ENCODE data around the gene GSTM2.
"Not testable (repeated sequence)": the region's sequence is repeated elsewhere in the genome, so short reads cannot be mapped to it uniquely, and the experiment has no call there.

Gene GSTM2

GRCh38 chr1:109685399-109685798, 17.5 kb downstream of the GSTM2 start:
- DNase-seq = not testable (repeated sequence)

DNA sequence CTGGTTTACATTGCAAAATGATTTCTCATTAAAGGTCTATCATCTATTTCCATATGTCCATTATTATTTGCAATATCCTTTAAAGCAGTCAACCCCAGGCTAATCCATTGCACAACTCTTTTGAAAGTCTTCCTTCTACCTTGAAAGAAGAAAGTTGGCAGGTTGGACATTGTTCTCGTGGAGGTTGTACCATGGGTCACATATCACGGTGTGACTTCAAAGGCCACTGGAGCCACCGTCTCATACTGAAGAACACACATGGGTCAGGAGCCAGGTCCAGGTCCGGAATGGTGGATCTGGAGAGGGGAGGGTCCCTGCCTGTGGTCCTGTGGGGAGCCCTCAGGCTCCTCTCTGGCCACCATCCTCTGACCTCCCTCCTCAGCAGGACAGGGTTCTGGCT, 18.0 kb downstream of the GSTM2 start:
- DNase-seq = not testable (repeated sequence)

DNA sequence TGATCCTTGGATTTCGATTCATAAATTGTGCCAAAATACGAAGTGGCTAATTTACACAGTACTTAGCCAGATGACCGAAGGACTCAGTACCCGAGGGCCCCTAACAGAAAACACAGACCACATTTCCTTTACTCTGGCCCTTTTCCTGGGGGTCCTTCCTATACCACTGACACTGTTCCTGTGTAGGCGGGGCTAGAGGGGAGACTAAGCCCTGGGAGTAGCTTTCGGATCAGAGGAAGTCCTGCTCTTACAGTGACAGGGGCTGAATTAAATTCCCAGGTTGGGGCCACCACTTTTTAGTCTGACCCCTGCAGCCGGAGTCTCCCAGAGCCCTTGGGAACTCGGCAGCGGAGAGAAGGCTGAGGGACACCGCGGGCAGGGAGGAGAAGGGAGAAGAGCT, 19.3 kb downstream of the GSTM2 start:
- not testable (repeated sequence) for DNase-seq

DNA sequence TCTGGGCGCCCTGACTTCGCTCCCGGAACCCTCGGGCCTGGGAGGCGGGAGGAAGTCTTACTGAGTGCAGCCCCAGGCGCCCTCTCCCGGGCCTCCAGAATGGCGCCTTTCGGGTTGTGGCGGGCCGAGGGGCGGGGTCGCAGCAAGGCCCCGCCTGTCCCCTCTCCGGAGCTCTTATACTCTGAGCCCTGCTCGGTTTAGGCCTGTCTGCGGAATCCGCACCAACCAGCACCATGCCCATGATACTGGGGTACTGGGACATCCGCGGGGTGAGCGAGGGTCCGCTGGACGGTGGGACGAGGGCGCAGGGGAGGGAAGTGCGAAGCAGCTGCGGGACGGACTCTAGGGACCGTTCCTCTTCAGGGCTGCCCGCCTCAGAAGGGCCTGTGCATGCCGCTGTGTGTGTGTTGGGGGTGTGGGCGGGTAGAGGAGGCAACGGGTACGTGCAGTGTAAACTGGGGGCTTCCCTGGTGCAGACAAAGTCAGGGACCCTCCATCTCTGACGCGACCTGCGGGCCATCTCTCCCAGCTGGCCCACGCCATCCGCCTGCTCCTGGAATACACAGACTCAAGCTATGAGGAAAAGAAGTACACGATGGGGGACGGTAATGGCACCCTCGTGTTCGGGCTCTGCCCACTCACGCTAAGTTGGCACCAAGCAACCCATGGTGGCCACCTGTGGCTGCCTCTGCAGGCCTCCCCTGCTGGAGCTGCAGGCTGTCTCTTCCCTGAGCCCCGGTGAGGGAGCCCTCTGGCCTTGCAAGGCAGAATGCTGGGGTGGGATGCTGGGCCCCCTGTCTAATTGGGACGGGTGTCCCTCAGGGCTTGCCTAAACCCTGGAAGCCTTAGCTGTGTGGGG, 20.0 kb downstream of the GSTM2 start, which contains the start of gene GSTM1:
Gene GSTM1, plus strand, starts transcription at position 177 of the 859 bp plus-strand sequence. Its CDS starts 57 bp downstream, at position 234.
- no peak for DNase-seq

GRCh38 chr1:109689844-109690405, 22.1 kb downstream of the GSTM2 start:
- DNase-seq = no peak

- no peak for DNase-seq
Measured at GRCh38 chr1:109691759-109692158, 23.9 kb downstream of the GSTM2 start.

DNA sequence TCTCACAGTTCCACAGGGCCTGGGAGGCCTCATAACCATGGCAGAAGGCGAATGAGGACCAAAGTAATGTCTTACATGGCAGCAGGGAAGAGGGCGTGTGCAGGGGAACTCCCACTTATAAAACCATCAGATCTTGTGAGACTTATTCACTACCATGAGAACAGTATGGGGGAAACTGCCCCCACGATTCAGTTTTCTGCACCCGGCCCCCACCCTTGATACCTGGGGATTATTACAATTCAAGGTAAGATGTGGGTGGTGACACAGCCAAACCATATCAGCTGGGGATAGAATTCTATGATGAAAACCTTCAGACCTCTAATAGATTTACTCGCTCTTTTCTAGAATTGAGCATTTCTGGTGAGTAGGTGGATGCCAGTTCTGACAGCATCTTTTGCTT, 26.5 kb downstream of the GSTM2 start:
- not testable (repeated sequence) for DNase-seq

DNA sequence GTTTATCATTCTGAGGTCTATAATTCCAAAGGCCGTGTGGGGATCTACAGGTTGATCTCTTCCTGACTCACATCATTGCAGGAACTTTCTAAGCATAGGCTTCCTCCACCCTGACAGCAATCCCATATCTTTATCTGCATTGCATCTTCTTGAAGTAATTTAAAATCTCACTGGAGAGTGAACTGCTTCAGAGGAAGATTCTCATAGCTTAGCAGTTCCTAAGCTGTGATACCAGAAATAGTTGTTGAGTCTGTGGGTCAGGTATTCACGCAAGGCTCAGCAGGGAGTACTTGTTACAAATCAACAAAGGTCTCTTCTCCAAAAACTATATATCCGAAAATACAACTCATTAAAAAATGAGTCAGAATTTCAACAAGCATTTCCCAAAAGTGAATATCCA, 27.3 kb downstream of the GSTM2 start:
- DNase-seq = not testable (repeated sequence)

DNA sequence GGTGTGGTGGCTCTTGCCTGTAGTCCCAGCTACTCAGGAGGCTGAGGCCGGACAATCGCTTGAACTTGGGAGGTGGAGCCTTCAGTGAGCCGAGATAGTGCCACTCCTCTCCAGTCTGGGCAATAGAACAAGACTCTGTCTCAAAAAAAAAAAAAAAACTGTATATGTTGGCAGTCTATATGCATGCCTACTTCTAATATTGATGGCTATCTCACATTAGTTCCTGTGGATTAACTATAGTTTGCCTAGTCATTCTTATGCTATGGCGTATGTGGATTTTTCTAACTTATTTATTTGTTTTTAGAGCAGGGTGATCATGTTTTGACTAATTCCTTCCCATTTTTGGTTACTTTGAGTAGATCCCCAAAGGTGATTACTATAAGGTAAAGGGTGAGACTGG, 29.2 kb downstream of the GSTM2 start:
- no peak for DNase-seq

DNA sequence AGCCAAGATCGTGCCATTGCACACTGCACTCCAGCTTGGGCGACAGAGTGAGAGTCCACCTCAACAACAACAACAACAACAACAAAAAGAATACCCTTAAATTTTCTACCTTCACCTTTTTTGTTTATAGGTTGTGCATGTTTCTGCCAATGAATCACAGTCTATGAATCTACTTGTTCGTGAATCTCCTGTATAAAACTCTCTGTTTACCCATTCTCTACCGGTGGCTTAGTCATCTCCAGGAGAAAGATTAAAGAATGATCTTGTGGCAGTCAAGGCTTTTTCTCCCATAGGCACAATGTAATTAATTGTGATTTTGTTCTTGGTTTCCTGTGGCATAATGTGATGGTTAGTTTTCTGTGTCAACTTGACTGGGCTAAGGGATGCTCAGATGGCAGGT, 30.0 kb downstream of the GSTM2 start:
- DNase-seq = not testable (repeated sequence)

DNA sequence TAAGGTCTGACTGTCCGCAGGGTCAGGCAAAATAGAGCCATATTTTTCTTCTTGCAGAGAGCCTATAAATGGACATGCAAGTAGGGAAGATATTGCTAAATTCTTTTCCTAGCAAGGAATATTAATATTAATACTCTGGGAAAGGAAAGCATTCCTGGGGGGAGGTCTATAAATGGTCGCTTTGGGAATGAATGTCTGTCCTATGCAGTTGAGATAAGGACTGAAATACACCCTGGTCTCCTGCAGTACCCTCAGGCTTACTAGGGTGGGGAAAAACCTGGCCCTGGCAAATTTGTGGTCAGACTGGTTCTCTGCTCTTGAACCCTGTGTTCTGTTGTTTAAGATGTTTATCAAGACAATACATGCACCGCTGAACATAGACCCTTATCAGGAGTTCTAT, 35.1 kb downstream of the GSTM2 start:
- not testable (repeated sequence) for DNase-seq

GRCh38 chr1:109704173-109704572, 36.3 kb downstream of the GSTM2 start:
- DNase-seq = no peak

DNA sequence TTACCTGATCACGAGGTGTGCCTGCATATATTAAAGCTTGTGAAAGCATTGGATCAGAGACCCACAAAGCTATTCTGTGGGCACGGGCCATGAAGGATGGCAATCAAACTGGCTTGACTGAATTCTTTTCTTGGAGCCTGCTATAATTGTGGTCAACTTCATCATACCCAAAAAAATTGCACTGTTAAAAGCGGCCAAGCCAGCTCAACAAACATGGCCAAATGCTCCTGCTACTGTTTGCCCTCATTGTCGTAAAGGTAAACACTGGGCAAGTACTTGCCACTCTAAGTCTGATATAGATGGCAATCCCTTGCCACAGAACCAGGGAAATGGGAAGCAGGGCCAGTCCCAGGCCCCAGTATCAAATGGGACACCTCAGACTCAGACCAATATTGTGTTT, 37.6 kb downstream of the GSTM2 start:
- DNase-seq = no peak

GRCh38 chr1:109708949-109709348, 41.1 kb downstream of the GSTM2 start:
- DNase-seq = not testable (repeated sequence)

GRCh38 chr1:109709822-109710221, 42.0 kb downstream of the GSTM2 start:
- not testable (repeated sequence) for DNase-seq

DNA sequence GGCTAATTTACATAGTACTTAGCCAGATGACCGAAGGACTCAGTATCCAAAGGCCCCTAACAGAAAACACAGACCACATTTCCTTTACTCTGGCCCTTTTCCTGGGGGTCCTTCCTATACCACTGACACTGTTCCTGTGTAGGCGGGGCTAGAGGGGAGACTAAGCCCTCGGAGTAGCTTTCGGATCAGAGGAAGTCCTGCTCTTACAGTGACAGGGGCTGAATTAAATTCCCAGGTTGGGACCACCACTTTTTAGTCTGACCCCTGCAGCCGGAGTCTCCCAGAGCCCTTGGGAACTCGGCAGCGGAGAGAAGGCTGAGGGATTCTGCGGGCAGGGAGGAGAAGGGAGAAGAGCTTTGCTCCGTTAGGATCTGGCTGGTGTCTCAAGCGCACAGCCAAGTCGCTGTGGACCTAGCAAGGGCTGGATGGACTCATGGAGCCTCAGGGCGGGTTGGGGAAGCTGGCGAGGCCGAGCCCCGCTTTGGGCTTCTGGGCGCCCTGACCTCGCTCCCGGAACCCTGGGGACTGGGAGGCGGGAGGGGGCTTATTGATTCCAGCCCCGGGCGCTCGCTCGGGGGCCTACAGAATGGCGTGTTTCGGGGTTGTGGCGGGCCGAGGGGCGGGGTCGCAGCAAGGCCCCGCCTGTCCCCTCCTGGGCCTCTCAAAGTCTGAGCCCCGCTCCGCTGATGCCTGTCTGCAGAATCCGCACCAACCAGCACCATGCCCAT, 43.9 kb downstream of the GSTM2 start, which contains the start of gene GSTM5:
Gene GSTM5, plus strand, starts transcription at position 659 of the 728 bp plus-strand sequence. Its CDS starts 62 bp downstream, at position 721.
- DNase-seq = not testable (repeated sequence)

DNA sequence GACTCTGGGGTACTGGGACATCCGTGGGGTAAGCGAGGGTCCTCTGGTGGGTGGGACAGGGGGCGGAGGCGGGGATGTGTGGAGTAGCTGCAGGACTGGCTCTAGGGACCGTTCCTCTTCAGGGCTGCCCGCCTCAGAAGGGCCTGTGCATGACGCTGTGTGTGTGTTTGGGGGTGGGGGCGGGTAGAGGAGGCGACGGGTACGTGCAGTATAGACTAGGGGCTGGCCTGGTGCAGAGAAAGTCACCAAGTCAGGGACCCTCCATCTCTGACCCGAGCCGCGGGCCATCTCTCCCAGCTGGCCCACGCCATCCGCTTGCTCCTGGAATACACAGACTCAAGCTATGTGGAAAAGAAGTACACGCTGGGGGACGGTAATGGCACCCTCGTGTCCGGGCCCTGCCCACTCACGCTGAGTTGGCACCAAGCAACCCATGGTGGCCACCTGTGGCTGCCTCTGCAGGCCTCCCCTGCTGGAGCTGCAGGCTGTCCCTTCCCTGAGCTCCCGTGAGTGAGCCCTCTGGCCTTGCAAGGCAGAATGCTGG, 44.5 kb downstream of the GSTM2 start:
- no peak for DNase-seq

- DNase-seq = no peak
Measured at GRCh38 chr1:109713636-109714035, 45.8 kb downstream of the GSTM2 start.

DNA sequence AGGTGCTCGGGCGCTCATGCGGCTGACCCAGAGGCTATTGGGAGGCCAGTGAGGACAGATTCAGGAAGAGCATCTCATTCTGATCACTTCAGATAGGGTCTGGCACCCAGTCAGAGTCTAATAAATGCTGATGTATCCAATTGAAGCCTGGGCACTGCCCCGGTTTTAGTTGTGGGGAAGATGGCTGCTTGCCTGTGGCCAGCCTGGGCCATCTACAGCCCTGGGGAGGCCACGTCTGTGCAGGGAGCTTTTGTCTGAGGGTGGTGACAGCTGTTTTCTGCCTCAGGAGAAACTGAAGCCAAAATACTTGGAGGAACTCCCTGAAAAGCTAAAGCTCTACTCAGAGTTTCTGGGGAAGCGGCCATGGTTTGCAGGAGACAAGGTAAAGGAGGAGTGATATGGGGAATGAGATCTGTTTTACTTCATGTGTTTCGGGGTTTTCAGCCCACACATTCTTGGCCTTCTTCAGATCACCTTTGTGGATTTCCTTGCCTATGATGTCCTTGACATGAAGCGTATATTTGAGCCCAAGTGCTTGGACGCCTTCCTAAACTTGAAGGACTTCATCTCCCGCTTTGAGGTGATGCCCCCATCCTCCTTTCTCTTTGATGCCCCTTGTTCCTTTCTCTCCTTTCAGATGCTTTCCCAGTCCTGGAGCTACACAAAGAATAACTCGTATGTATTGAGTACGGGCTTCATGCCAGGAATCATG, 47.0 kb downstream of the GSTM2 start:
- no peak for DNase-seq

DNA sequence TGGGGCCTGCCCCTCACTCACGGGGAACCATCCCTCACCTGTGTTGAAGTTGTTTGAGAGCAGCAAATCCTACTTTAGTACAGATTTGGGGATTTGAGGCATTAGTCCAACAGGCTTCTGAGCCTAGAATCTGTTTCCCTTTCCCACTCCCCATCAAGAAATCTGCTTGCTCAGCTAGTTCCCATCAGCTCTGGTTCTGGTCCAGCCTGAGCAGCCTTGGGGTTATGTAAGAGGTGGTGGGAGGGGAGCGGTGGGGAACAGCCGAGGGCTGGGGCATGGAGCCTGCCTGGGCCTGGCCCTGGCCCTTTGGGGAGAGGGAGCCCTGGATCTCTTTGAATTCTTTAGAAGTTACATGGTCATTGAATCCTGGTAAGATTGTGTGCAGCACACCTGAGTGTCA, 48.3 kb downstream of the GSTM2 start:
- no peak for DNase-seq

- DNase-seq = no peak
Measured at GRCh38 chr1:109716570-109717090, 48.8 kb downstream of the GSTM2 start.

- no peak for DNase-seq
Measured at GRCh38 chr1:109717729-109718128, 49.9 kb downstream of the GSTM2 start.
